Measurements from ENCODE around the gene PAOX.

The PAOX gene

GRCh38 chr10:133349577-133350011 lies 29.5 kb upstream of the PAOX start:
- in situ Hi-C loops (cut with MboI; ENCODE audit: low sequenced_read_pairs) = no loop called here

- in situ Hi-C loops (cut with MboI; ENCODE audit: low sequenced_read_pairs) = no loop called here
Measured at GRCh38 chr10:133350283-133350949, 28.6 kb upstream of the PAOX start.

DNA sequence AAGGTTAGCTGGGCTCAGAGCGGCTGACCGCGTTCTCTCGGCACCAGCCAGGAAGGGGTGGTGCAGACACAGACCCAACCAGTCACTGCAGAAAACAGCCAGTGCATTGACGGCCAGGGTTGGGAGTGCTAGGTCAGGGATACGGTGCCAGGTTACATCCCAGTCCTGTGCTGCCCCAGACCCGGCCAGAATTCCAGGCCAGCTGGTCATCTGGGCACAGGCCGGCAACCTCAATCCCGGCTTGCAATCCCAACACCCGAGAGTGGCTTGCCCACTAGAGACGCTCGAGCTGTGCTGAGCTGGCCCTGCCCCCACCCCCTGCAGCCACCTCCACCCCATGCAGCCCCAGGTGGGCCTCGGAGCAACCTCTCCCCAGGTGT lies 28.1 kb upstream of the PAOX start:
- in situ Hi-C loops (cut with MboI; ENCODE audit: low sequenced_read_pairs) = no loop called here

DNA sequence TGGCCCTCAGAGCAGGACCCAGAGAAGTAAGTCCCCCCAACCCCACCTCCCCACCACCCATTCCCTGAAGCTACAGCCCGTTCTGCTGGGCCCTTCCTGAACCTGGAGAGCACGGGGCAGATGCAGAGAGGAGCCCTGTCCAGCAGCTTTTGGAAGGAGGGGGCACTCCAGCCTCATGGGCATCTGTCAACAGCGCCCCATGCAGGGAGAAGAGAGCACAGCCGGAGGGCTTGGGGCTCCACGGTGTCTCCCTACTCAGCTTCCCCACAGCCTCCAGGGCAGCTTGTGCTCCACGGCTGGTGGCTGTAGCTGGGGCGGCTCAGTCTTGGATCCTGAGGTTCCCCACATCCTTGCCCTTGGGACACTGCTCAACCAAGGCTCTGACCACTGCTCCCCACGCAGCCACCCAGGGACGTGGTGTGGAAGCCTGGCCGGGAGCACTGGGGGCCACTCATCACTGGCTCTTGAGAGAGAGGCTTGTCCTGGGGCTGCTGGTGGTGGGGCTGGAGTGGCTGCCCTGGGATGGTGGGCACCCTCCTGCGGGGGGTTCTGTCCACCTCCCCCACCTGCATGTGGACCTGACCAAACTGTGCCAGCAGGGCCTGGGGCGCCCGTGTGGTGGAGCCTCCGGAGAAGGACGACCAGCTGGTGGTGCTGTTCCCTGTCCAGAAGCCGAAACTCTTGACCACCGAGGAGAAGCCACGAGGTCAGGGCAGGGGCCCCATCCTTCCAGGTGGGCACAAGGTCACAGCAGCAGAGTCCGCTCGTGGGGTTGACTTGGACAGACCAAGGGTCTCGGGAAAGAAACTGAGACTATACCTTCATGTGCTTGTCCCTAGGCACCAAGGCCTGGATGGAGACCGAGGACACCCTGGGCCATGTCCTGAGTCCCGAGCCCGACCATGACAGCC lies 27.4 kb upstream of the PAOX start:
- in situ Hi-C loops (cut with MboI; ENCODE audit: low sequenced_read_pairs) = no loop called here

DNA sequence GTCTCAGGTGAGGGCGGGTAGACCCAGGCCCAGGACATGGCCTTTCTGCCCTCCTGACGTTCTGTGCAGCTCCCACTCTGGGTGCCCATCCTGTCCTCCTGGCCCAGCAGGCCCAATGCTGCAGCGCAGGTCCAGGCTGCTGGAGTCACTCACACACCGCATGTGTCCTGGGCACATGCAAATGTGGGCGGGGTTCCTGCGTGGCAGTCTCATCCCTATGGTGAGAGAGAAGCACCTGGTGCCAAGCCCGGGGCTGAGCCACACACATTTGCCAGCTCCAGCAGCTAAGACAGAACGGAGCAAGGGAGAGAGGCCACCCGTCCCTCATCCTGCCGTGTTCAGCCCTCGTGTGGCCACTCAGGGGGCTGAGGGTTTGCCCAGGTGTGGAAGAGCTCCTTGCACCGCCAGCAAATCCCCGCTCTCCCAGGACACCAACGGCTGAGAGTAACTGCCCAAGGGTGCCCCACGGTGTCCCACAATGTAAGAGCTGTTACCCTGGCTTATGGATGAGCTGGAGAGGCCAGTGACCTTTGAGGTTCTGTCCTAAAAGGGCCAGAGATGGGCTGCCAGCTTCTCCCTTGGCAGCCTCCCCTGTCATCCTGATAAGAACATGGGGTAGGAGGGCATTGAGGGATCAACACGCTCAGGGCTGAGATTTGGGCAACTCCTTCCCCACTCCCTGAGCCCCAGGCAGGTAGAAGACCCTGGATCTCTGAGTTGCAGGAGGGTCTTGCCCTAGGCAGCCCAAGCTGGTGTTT lies 25.7 kb upstream of the PAOX start:
- in situ Hi-C loops (cut with MboI; ENCODE audit: low sequenced_read_pairs) = no loop called here

DNA sequence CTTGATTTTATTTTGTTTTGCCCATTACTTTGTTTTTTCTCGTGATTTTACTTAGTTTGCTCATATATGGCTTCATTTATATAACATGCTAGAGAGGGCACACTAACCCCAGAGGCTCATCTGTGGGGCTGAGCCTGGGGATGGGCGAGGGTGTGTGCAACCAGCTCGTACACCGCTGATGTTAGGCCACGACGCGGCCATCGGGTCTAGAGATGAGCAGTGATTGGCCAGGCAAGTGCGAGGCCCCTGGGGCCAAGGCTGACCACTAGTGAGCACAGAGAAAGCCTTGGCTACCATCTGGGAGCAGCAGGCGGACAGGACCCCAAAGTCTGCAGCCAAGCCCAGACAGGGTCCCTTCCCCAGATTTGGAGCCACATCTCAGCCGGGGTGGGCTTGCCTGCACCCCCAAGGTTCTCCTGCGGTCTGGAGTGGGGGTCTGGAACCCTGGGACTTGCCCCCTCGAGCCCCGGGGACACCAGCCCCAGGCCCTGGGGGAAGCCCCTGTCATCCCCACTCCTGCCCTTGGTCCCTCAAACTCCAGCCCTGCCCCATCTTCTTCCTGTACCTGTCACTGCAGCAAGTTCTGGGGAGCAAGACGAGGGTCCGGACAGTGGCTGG lies 25.0 kb upstream of the PAOX start:
- in situ Hi-C loops (cut with MboI; ENCODE audit: low sequenced_read_pairs) = no loop called here

- in situ Hi-C loops (cut with MboI; ENCODE audit: low sequenced_read_pairs) = no loop called here
Measured at GRCh38 chr10:133354672-133355240, 24.3 kb upstream of the PAOX start.

DNA sequence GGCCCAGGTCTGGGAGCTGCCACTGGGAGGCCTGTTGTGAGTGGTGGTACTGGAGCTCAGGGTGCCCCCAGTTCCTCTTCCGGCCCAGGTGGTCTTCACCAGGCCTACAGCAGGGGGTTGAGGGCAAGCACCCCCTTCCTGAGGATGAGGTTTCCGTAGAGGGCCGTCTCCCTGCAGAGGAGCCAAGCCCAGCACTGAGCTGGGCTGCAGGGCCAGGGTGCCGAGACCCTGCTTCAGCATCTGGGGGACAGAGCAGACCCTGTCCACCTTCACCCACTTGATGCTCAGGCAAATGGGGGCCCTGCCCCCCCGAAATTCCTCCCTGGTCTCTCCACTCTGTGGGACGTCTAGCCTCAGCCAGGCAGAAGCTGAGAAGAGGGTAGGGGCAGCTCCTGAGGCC lies 23.8 kb upstream of the PAOX start:
- in situ Hi-C loops (cut with MboI; ENCODE audit: low sequenced_read_pairs) = no loop called here

GRCh38 chr10:133355991-133356390 lies 23.1 kb upstream of the PAOX start:
- in situ Hi-C loops (cut with MboI; ENCODE audit: low sequenced_read_pairs) = no loop called here

- in situ Hi-C loops (cut with MboI; ENCODE audit: low sequenced_read_pairs) = no loop called here
Measured at GRCh38 chr10:133356549-133357284, 22.3 kb upstream of the PAOX start.

DNA sequence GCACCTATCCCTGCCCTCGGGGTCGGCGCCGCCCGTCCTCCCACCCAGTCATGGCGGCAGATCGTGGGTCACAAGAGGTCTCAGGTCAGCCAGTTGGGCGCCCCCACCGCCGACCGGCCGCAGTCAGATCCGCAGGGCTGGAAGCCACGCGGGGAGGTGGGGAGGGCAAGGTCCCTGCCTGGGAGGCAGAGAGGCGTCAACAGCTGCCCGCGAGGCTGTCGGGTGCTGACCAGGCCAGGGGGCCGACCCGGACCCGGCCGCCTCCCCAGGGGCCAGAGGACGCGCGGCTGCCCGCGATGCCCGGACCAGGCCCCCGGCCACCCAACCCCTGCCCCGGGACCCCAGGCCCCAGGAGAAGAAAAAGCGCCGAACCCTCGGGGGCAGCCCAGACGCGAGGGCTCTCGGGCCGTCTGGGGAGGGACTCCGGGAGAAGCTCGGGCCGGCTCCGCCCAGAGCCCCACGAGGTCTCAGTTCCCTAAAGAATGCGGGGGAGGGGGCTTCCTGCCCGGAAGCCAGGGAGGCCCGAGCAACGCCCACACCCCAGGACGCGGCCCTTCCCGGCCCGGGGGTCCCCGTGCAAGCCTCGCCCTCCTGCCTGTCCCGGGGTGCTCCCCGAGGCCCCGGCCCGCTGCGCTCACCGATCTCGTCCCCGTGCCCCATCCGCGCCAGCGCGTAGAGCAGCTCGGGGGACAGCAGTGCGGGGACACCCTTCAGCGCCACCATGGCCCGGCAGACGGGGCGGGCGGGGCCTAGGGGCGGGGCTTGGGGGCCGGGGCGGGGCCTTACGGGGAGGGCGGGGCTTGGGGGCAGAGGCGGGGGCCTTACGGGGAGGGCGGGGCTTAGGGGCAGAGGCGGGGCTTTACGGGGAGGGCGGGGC lies 21.5 kb upstream of the PAOX start, which contains the start of gene FUOM:
Gene FUOM (minus strand): TSS at position 735 of the 877 bp plus-strand sequence. CDS start 12 bp downstream, at position 723.
- in situ Hi-C loops (cut with MboI; ENCODE audit: low sequenced_read_pairs) = no loop called here

GRCh38 chr10:133358162-133358924 lies 20.7 kb upstream of the PAOX start:
- in situ Hi-C loops (cut with MboI; ENCODE audit: low sequenced_read_pairs) = no loop called here

DNA sequence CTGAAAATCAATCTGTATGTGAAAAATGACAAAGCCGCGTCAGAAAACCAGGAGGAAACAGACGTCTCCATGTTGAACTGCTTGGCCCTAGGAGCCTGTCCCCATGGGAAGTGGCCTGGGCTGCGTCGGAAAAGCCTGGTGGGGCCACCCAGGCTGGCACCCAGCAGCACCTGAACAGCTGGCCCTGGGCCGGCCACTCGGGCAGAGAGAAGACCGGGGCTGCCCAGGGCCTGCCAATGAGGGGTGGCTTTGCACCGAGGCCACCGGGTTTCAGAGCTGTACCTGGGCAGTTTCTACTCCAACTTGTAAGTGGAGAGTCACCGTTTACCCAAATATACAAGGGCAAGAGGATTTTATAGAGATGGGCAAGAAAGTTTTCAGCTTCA lies 20.1 kb upstream of the PAOX start:
- in situ Hi-C loops (cut with MboI; ENCODE audit: low sequenced_read_pairs) = no loop called here

DNA sequence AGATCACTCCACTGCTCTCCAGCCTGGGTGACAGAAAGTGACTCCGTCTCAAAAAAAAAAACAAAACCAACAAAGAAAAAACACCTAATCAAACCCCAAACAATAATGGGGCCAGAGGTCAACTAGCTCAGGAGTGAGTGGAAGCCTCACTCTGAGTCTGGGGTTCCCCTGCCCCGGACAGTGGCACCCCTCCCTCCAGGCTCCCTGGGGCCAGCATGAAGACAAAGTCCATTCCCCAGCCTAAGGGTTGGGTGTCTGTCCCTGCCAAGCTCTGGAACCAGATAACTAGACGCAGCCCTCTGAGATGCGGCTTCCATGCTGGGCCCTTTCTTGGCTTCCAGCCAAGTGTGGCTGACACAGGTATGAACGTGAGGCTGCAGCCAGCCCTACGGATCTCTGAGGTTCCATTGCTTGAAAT lies 19.5 kb upstream of the PAOX start:
- in situ Hi-C loops (cut with MboI; ENCODE audit: low sequenced_read_pairs) = no loop called here

- in situ Hi-C loops (cut with MboI; ENCODE audit: low sequenced_read_pairs) = no loop called here
Measured at GRCh38 chr10:133359972-133360610, 19.0 kb upstream of the PAOX start.

DNA sequence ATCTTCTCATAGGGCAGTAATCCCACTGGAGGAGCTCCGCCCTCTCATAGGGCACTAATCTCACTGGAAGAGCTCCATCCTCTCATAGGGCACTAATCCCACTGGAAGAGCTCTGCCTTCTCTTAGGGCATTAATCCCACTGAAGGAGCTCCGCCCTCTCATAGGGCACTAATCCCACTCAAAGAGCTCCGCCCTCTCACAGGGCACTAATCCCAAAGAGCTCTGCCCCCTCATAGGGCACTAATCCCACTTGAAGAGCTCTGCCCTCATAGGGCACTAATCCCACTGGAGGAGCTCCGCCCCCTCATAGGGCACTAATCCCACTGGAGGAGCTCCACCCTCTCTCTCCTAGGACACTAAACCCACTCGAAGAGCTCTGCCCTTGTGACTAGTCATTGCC lies 17.8 kb upstream of the PAOX start:
- in situ Hi-C loops (cut with MboI; ENCODE audit: low sequenced_read_pairs) = no loop called here

DNA sequence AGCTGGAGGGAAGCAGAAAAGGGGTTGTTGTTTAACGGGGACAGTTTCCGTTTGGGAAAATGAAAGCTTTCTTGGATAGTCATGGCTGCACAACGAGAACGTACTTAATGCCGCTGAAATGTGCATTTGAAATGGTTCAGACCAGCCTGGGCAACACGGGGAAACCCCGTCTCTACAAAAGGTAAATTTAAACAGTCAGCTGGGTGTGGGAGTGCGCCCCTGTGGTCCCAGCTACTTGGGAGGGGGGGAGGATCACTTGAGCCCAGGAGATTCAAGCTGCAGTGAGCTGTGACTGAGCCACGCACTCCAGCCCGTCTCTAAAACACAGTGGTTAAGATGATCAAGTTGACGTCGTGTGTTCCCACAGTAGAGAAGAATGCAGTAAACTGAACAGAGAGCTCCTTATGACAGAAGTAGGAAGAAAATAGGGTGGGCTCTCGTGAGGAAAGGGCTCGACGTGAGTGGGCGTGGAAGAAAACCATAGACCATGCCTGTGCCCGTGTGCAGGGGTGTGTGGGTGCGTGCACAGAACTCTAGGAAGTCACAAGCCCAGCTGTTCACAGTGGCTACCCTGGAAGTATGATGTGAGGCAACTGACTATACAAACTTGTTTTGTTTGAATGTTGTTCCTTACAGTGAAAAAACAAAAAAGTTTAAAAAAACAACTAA lies 17.2 kb upstream of the PAOX start:
- in situ Hi-C loops (cut with MboI; ENCODE audit: low sequenced_read_pairs) = no loop called here
